Hepatocyte (in vitro differentiated cells): Measurements from ENCODE around the gene CHEK1.

ENCODE experiments used
- EZH2phosphoT487 ChIP-seq: fragments of 200-600 bp; sonication (generic); IDR thresholded peaks from one replicate; pipeline ENCODE4 v1.6.1; 2018; ENCODE audit warnings: antibody characterized with exemption, mild to moderate bottlenecking, low read depth, moderate library complexity; ENCODE audit not compliant: unreplicated experiment, severe bottlenecking
- TF ChIP-seq, protein P1 (sequence below): fragments of 200-600 bp; sonication (generic); IDR thresholded peaks from 2 replicates; pipeline ENCODE4 v1.5.1; 2016; ENCODE audit warnings: antibody characterized with exemption, mild to moderate bottlenecking; ENCODE audit not compliant: poor library complexity

GRCh38 chr11:125578783-125579182 lies 46.2 kb upstream of the CHEK1 start:
- TF ChIP-seq, protein P1, sequence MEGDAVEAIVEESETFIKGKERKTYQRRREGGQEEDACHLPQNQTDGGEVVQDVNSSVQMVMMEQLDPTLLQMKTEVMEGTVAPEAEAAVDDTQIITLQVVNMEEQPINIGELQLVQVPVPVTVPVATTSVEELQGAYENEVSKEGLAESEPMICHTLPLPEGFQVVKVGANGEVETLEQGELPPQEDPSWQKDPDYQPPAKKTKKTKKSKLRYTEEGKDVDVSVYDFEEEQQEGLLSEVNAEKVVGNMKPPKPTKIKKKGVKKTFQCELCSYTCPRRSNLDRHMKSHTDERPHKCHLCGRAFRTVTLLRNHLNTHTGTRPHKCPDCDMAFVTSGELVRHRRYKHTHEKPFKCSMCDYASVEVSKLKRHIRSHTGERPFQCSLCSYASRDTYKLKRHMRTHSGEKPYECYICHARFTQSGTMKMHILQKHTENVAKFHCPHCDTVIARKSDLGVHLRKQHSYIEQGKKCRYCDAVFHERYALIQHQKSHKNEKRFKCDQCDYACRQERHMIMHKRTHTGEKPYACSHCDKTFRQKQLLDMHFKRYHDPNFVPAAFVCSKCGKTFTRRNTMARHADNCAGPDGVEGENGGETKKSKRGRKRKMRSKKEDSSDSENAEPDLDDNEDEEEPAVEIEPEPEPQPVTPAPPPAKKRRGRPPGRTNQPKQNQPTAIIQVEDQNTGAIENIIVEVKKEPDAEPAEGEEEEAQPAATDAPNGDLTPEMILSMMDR, result no peak
- no peak for TF ChIP-seq EZH2phosphoT487
